HepG2 (cell line): ENCODE data around the gene CSMD2. TPM values are rescaled to one million over a fixed set of nuclear protein-coding genes. Genes with fewer than 3 reads are reported as not detected.

ENCODE experiments used
- ATAC-seq: fragments of 200-7000 bp; cut with Tn5 transposase; 3 replicates; pipeline ENCODE4 v1.9.1; 2020; ENCODE audit warnings: mild to moderate bottlenecking, moderate library complexity
- BruUV-seq: library from RNA; stranded (reverse); fragments of 400-500 nt; replicated peaks from 2 replicates; lab custom pipeline; 2021; lab: Mats Ljungman, UMichigan
- CTCF ChIA-PET: fragments of 300-600 bp; formaldehyde crosslinking; extraction: SDS; loops from one replicate; lab custom pipeline; 2021; ENCODE audit warnings: low total read pairs, inconsistent platforms, low intra/inter-chr PET ratio; lab: Yijun Ruan, JAX
- POLR2A ChIA-PET: fragments of 350-600 bp; sonication (Branson Sonifier 250); formaldehyde crosslinking; loops from one replicate; lab custom pipeline; 2020; ENCODE audit warnings: antibody characterized with exemption, inconsistent platforms; lab: Yijun Ruan, JAX
- DNase-seq: peaks from one replicate; pipeline ENCODE4 v3.0.0-alpha.2; 2015; ENCODE audit warnings: low spot score
- FAIRE-seq: peaks from 3 replicates; lab custom pipeline; 2011; peaks lifted over from hg19 to GRCh38; lab: Jason Lieb, UNC
- H2AFZ ChIP-seq: one replicate; pipeline ENCODE4 v1.6.1; 2011; ENCODE audit warnings: low read length, inconsistent platforms
- H3K27ac ChIP-seq: fragments of 300-600 bp; 3 replicates; pipeline ENCODE4 v1.8.0; 2011; ENCODE audit warnings: mixed run types, mild to moderate bottlenecking, mixed read lengths, low read length, inconsistent platforms; ENCODE audit not compliant: insufficient read depth; ENCODE audit errors: extremely low read length
- H3K27me3 ChIP-seq, 2 experiments: fragments of 200-600 bp in 1 of 2; 2 replicates in 1 of 2; 3 replicates in 1 of 2; pipeline versions ENCODE4 v1.6.0 to v1.8.0; 2011; ENCODE audit warnings: low read length in 2 of 2, mild to moderate bottlenecking in 2 of 2, moderate library complexity in 2 of 2, inconsistent platforms in 1 of 2; ENCODE audit not compliant: insufficient read depth in 2 of 2, control insufficient read depth in 1 of 2
- H3K36me3 ChIP-seq, 2 experiments: fragments of 200-600 bp in 1 of 2; replicated peaks in 1 of 2; 2 replicates in 1 of 2; 3 replicates in 1 of 2; pipeline versions ENCODE4 v1.5.1 to v1.8.0; 2011; ENCODE audit warnings: low read length in 2 of 2, inconsistent platforms in 1 of 2; ENCODE audit not compliant: insufficient read depth in 2 of 2, control insufficient read depth in 1 of 2
- H3K4me1 ChIP-seq: 2 replicates; pipeline ENCODE4 v1.5.1; 2012; ENCODE audit warnings: low read length, inconsistent platforms; ENCODE audit not compliant: insufficient read depth
- H3K4me2 ChIP-seq: 2 replicates; pipeline ENCODE4 v1.6.0; 2011; ENCODE audit warnings: low read depth, low read length, inconsistent platforms
- H3K4me3 ChIP-seq, 3 experiments: fragments of 200-600 bp in 1 of 3; sonication (generic), shearing (Covaris generic) in 1 of 3; replicated peaks in 1 of 3; 2 replicates each; pipeline ENCODE4 v1.5.1; 2011 to 2016; ENCODE audit warnings: low read length in 3 of 3, inconsistent platforms in 2 of 3, low read depth in 2 of 3, mild to moderate bottlenecking in 2 of 3, control low read depth in 1 of 3, mixed read lengths in 1 of 3; ENCODE audit not compliant: insufficient read depth in 1 of 3
- H3K79me2 ChIP-seq: one replicate; pipeline ENCODE4 v1.6.1; 2011; ENCODE audit warnings: low read length, inconsistent platforms; ENCODE audit not compliant: insufficient read depth
- H3K9ac ChIP-seq: 2 replicates; pipeline ENCODE4 v1.6.0; 2011; ENCODE audit warnings: mild to moderate bottlenecking, low read depth, low read length, inconsistent platforms; ENCODE audit not compliant: insufficient read depth
- H3K9me3 ChIP-seq: 2 replicates; pipeline ENCODE4 v1.5.1; 2012; ENCODE audit warnings: mild to moderate bottlenecking, low read length
- H4K20me1 ChIP-seq: 2 replicates; pipeline ENCODE4 v1.6.0; 2011; ENCODE audit warnings: inconsistent platforms, mild to moderate bottlenecking, low read length, moderate library complexity; ENCODE audit not compliant: insufficient read depth
- ARID4A ChIP-seq: sonication (generic); formaldehyde crosslinking; IDR thresholded peaks from 2 replicates; pipeline ENCODE4 v1.5.0; 2020; ENCODE audit warnings: mild to moderate bottlenecking, missing genetic modification reagents, borderline replicate concordance
- ASH2L ChIP-seq: fragments of 300-600, 200-600 bp; sonication (generic); IDR thresholded peaks from 2 replicates; pipeline ENCODE4 v1.7.0; 2017; ENCODE audit warnings: low read depth, mild to moderate bottlenecking, moderate library complexity, mixed read lengths, low read length; ENCODE audit not compliant: insufficient read length
- CCDC6 ChIP-seq: sonication (generic); formaldehyde crosslinking; IDR thresholded peaks from 2 replicates; pipeline ENCODE4 v1.8.1; 2022; ENCODE audit warnings: mild to moderate bottlenecking, missing genetic modification reagents, moderate library complexity
- CENPBD1 ChIP-seq: sonication (generic); formaldehyde crosslinking; IDR thresholded peaks from 2 replicates; pipeline ENCODE4 v1.8.0; 2022; ENCODE audit warnings: missing genetic modification reagents, low read depth, mild to moderate bottlenecking, borderline replicate concordance
- CREBL2 ChIP-seq: sonication (generic); formaldehyde crosslinking; IDR thresholded peaks from 2 replicates; pipeline ENCODE4 v1.8.1; 2023; ENCODE audit warnings: missing genetic modification reagents, mild to moderate bottlenecking, borderline replicate concordance
- CTCF ChIP-seq: sonication (generic); formaldehyde crosslinking; IDR thresholded peaks from 2 replicates; pipeline ENCODE4 v1.5.0; 2020; ENCODE audit warnings: mild to moderate bottlenecking, missing genetic modification reagents, moderate library complexity
- JUN ChIP-seq: sonication (generic); formaldehyde crosslinking; IDR thresholded peaks from 2 replicates; pipeline ENCODE4 v1.4.0; 2020; ENCODE audit warnings: mild to moderate bottlenecking, missing genetic modification reagents
- MBNL3 ChIP-seq: fragments of 250-450 bp; sonication (Bioruptor Pico); conservative IDR thresholded peaks from 2 replicates; pipeline ENCODE4 v1.8.0; 2022; ENCODE audit warnings: mild to moderate bottlenecking, inconsistent platforms
- PAWR ChIP-seq: sonication (generic); formaldehyde crosslinking; IDR thresholded peaks from 2 replicates; pipeline ENCODE4 v1.4.0; 2020; ENCODE audit warnings: missing genetic modification reagents, mild to moderate bottlenecking, borderline replicate concordance
- POGZ ChIP-seq: sonication (generic); formaldehyde crosslinking; IDR thresholded peaks from 2 replicates; pipeline ENCODE4 v1.4.0; 2020; ENCODE audit warnings: mild to moderate bottlenecking, missing genetic modification reagents
- SRY ChIP-seq: sonication (generic); formaldehyde crosslinking; IDR thresholded peaks from 2 replicates; pipeline ENCODE4 v1.8.0; 2022; ENCODE audit warnings: mild to moderate bottlenecking, missing genetic modification reagents
- TERF1 ChIP-seq: sonication (generic); formaldehyde crosslinking; IDR thresholded peaks from 2 replicates; pipeline ENCODE4 v1.8.0; 2022; ENCODE audit warnings: mild to moderate bottlenecking, missing genetic modification reagents, moderate library complexity
- ZBTB43 ChIP-seq: sonication (generic); formaldehyde crosslinking; conservative IDR thresholded peaks from 2 replicates; pipeline ENCODE4 v1.4.0; 2020; ENCODE audit warnings: missing genetic modification reagents
- ZFP82 ChIP-seq: sonication (generic); formaldehyde crosslinking; IDR thresholded peaks from 2 replicates; pipeline ENCODE4 v1.5.1; 2020; ENCODE audit warnings: mild to moderate bottlenecking, missing genetic modification reagents, borderline replicate concordance
- ZNF256 ChIP-seq: sonication (generic); formaldehyde crosslinking; conservative IDR thresholded peaks from 2 replicates; pipeline ENCODE4 v1.4.0; 2020; ENCODE audit warnings: missing genetic modification reagents
- ZNF354B ChIP-seq: sonication (generic); formaldehyde crosslinking; IDR thresholded peaks from 2 replicates; pipeline ENCODE4 v1.8.0; 2022; ENCODE audit warnings: mild to moderate bottlenecking, missing genetic modification reagents
- WGBS: methylation state at CpG from one replicate; pipeline ENCODE4 v1.1.6; 2017; ENCODE audit warnings: low lambda C conversion rate; 5-methylcytosine and 5-hydroxymethylcytosine counted together
- in situ Hi-C: cut with HindIII; loops from 2 replicates; pipeline ENCODE4 v1.10.0; 2017; ENCODE audit warnings: low pct_unique_long_range_greater_than_20kb; ENCODE audit not compliant: extremely low pct_ligation_motif_present
- intact Hi-C: fragments of 100-400 bp; cut with micrococcal nuclease; formaldehyde crosslinking; loops from one replicate; pipeline ENCODE4 v1.10.0; 2022; ENCODE audit not compliant: unreplicated experiment
- polyA plus RNA-seq, 8 experiments: library from polyadenylated mRNA; depleted of rRNA in 3 of 8; stranded (reverse) in 7 of 8; unstranded in 1 of 8; fragments of >200 nt; fragmentation: Illumina TruSeq in 4 of 8; extraction: Trizol in 4 of 8; gene quantifications; 2 replicates each; pipeline versions ENCODE4 v1.2.1 to v1.2.3, GENCODE V29; 2011 to 2016; ENCODE audit warnings: low read depth in 4 of 8, missing spikeins in 1 of 8, mixed read lengths in 1 of 8; ENCODE audit not compliant: insufficient read depth in 1 of 8
- total RNA-seq, 5 experiments: library from RNA; depleted of rRNA; stranded (reverse); fragments of >200 nt; fragmentation: Illumina TruSeq; extraction: Trizol; gene quantifications; 2 replicates each; pipeline ENCODE4 v1.2.3, GENCODE V29; 2016; ENCODE audit warnings: low read depth in 1 of 5

CSMD2 gene
- total and polyA plus RNA-seq, 2 of the 13 experiments (the other 11 are each of a cell fraction or from before 2014, with no cell fraction given) = not detected

- no peak for ATAC-seq
- TF ChIP-seq ZFP82 (CRISPR knock-in tag) = no peak
- no peak for TF ChIP-seq CENPBD1 (CRISPR knock-in tag)
- no peak for TF ChIP-seq JUN (CRISPR knock-in tag)
- TF ChIP-seq MBNL3 (CRISPR knock-in tag) = no peak
- TF ChIP-seq ZNF354B (CRISPR knock-in tag) = no peak
- no peak for TF ChIP-seq PAWR (CRISPR knock-in tag)
- no peak for TF ChIP-seq CTCF (CRISPR knock-in tag)
- TF ChIP-seq ZNF256 (CRISPR knock-in tag) = no peak
- TF ChIP-seq CCDC6 (CRISPR knock-in tag) = no peak
- no peak for TF ChIP-seq ARID4A (CRISPR knock-in tag)
- no peak for TF ChIP-seq CREBL2
- no peak for TF ChIP-seq POGZ (CRISPR knock-in tag)
- no peak for TF ChIP-seq SRY (CRISPR knock-in tag)
- TF ChIP-seq ASH2L = no peak
- no peak for TF ChIP-seq ZBTB43 (CRISPR knock-in tag)
- no peak for TF ChIP-seq TERF1
Observed at GRCh38 chr1:33762962-33763361, 402.1 kb downstream of the CSMD2 start.

More at GRCh38 chr1:33762962-33763361, 402.1 kb downstream of the CSMD2 start:
- FAIRE-seq = no peak
- H3K36me3 ChIP-seq = no peaks in the 10 kb centered on the region
- no peak overlapping the region for H3K27ac ChIP-seq
- H3K27me3 ChIP-seq = no peaks in the 10 kb centered on the region
- H3K9me3 ChIP-seq = no peaks in the 10 kb centered on the region
- intact Hi-C loops = no loop called here
- ChIA-PET CTCF (no interaction called here), POLR2A (no interaction called here)
- 0% methylated on average over 2 of the region's 2 CpGs for WGBS
- no peaks in the 10 kb centered on the region for H4K20me1 ChIP-seq
- H3K79me2 ChIP-seq = no peaks in the 10 kb centered on the region
- BruUV-seq = no TSS peak
- no peak overlapping the region for H3K4me3 ChIP-seq
- no peak overlapping the region for H2AFZ ChIP-seq
- no peaks in the 10 kb centered on the region for H3K4me1 ChIP-seq
- H3K4me2 ChIP-seq = no peak overlapping the region
- no peak overlapping the region for H3K9ac ChIP-seq
- DNase-seq = no peak
- in situ Hi-C loops = no loop called here
